Prostate gland (tissue), 2 donors: ENCODE measurements around the gene PGM1. TPM values are rescaled to one million over a fixed set of nuclear protein-coding genes. Genes with fewer than 3 reads are reported as not detected.

Source experiments
- DNase-seq: peaks from one replicate; pipeline ENCODE4 v3.0.0-alpha.2; 2019; ENCODE audit warnings: low spot score
- H3K27ac ChIP-seq, 2 donors: fragments of 200-600 bp; sonication (generic); 2 replicates each; pipeline ENCODE4 v1.5.1; 2017 to 2019
- H3K27me3 ChIP-seq: fragments of 200-600 bp; sonication (generic); replicated peaks from 2 replicates; pipeline ENCODE4 v1.5.1; 2019; ENCODE audit not compliant: insufficient read depth
- H3K36me3 ChIP-seq, 2 donors: fragments of 200-600 bp; sonication (generic); 1 replicate in 1 of 2; 2 replicates in 1 of 2; pipeline versions ENCODE4 v1.5.1 to v1.8.1; 2017 to 2019
- H3K4me1 ChIP-seq: fragments of 200-600 bp; sonication (generic); replicated peaks from 2 replicates; pipeline ENCODE4 v1.5.1; 2019
- H3K4me3 ChIP-seq, 2 donors: fragments of 200-600 bp; sonication (generic); 2 replicates each; pipeline ENCODE4 v1.5.1; 2017 to 2019
- H3K9me3 ChIP-seq: fragments of 200-600 bp; sonication (generic); 2 replicates; pipeline ENCODE4 v1.5.1; 2017
- POLR2A ChIP-seq: fragments of 450-650 bp; IDR thresholded peaks from one replicate; pipeline ENCODE4 v1.6.1; 2016; ENCODE audit warnings: antibody characterized with exemption, mild to moderate bottlenecking
- POLR2AphosphoS5 ChIP-seq: sonication (generic); formaldehyde crosslinking; IDR thresholded peaks from one replicate; pipeline ENCODE4 v1.6.1; 2017; ENCODE audit warnings: antibody characterized with exemption
- WGBS: methylation state at CpG from one replicate; pipeline ENCODE4 v1.1.5; 2018; 5-methylcytosine and 5-hydroxymethylcytosine counted together
- intact Hi-C: fragments of 100-400 bp; cut with DNase I; formaldehyde crosslinking; loops from one replicate; pipeline ENCODE4 v1.14.2; 2022
- total RNA-seq, 2 donors: library from RNA; depleted of rRNA; stranded (reverse); fragments of >200 nt; gene quantifications; one replicate each; pipeline ENCODE4 v1.1.0, GENCODE V29; 2016
- TF ChIP-seq, protein P1 (sequence below), 4 experiments: fragments of 200-600 bp in 2 of 4; fragments of 450-650 bp in 2 of 4; sonication (generic) in 2 of 4; IDR thresholded peaks; 1 replicate in 3 of 4; 2 replicates in 1 of 4; pipeline ENCODE4 v1.5.1; 2016 to 2019; ENCODE audit warnings: antibody characterized with exemption in 4 of 4, mild to moderate bottlenecking in 2 of 4, moderate library complexity in 2 of 4

The PGM1 gene
- 10 to 100 TPM; 49.5 to 54.7 TPM for total RNA-seq

DNA sequence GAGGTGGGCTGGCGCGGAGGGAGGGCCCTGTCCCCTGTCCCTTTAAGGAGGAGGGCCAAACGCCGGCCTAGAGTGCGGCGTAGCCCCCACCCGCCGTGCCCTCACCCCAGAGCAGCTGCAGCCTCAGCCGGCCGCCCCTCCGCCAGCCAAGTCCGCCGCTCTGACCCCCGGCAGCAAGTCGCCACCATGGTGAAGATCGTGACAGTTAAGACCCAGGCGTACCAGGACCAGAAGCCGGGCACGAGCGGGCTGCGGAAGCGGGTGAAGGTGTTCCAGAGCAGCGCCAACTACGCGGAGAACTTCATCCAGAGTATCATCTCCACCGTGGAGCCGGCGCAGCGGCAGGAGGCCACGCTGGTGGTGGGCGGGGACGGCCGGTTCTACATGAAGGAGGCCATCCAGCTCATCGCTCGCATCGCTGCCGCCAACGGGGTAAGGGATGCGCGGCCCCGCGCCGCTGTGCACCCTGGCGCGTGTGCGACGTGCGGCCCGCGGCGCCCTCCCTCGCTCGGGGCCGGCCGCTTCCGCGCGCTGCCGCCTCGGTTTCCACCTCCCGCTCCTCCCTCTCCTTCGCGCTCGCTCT lies at the start of gene PGM1:
Gene PGM1, plus strand, starts transcription at position 109 of the 583 bp plus-strand sequence. Its CDS starts 78 bp downstream, at position 187.
- intact Hi-C loops = no loop called here
- Histone ChIP-seq H3K9me3 (no peaks in the 10 kb centered on the region), H3K4me3 (peak within 1 kb of the TSS; percentile 79 to 83), H3K27ac (peak within 1 kb of the TSS; percentile 91 to 94), H3K27me3 (no peaks in the 10 kb centered on the region), H3K36me3 (no peaks in the 10 kb centered on the region), H3K4me1 (no peaks in the 10 kb centered on the region)
- WGBS = 0% methylated on average over 26 of the region's 64 CpGs
- TF ChIP-seq POLR2A = peak; percentile 59
- TF ChIP-seq POLR2AphosphoS5 = peak; percentile 4
- TF ChIP-seq, protein P1, sequence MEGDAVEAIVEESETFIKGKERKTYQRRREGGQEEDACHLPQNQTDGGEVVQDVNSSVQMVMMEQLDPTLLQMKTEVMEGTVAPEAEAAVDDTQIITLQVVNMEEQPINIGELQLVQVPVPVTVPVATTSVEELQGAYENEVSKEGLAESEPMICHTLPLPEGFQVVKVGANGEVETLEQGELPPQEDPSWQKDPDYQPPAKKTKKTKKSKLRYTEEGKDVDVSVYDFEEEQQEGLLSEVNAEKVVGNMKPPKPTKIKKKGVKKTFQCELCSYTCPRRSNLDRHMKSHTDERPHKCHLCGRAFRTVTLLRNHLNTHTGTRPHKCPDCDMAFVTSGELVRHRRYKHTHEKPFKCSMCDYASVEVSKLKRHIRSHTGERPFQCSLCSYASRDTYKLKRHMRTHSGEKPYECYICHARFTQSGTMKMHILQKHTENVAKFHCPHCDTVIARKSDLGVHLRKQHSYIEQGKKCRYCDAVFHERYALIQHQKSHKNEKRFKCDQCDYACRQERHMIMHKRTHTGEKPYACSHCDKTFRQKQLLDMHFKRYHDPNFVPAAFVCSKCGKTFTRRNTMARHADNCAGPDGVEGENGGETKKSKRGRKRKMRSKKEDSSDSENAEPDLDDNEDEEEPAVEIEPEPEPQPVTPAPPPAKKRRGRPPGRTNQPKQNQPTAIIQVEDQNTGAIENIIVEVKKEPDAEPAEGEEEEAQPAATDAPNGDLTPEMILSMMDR (IDR thresholded peaks at IDR 0.05) = no peak
- DNase-seq = peak; percentile 68

DNA sequence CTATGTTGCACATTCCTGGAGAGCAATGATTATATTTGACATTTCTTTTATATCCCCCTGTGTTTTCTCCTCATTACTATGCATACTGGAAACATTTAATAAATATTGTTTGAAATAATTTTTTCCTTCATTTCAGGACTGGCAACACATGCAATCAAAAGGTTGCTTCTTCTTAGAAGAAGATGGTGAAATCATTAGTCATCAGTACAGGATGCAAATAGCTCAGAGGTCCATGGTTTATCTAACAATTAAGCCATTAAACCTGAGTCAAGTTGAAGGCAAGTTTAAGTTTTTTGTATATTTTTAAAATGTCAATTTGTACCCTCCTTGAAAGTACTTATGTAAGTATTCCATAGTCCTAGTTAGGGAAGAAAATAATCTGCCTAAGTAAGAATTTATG lies 47.4 kb upstream of the PGM1 start:
- no peaks in the 10 kb centered on the region for H3K9me3 ChIP-seq
- H3K4me3 ChIP-seq = no peak overlapping the region
- no peaks in the 10 kb centered on the region for H3K36me3 ChIP-seq
- TF ChIP-seq POLR2A (no peak), POLR2AphosphoS5 (no peak)
- TF ChIP-seq, protein P1 (IDR thresholded peaks at IDR 0.05) = no peak
- no peaks in the 10 kb centered on the region for H3K4me1 ChIP-seq
- H3K27ac ChIP-seq = no peak overlapping the region
- H3K27me3 ChIP-seq = no peaks in the 10 kb centered on the region
- intact Hi-C loops = no loop called here
- no peak for DNase-seq

DNA sequence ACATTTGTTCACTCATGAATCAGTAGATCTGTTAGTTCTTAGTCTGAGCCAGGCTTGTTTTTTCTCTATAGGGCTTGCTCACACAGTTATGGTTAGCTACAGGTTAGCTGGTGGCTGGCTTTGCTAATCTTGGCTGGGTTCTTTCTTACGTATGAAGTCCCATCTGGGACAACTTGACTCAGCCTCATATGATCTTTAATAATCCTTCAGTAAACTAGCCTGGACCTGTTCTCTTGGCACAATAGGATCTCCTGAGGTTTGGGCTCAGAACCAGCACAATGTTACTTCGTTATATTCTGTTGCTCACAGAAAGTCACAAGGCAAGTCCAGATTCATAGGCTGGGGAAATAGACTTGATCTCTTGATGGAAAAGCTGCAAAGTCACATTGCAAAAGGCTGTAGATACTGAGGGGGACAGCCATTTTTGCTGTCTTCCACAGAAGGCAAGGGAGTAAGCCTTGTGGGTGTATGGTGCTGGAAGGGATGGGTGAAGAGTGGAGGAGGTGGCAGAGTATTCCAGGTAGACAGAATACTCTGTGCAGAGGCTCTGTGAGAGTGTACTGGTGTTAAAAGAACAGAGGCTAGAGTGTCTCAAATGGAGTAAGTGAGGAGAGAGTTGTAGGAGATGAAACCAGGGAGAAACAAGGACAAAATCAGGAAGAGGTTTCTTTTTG lies 45.5 kb upstream of the PGM1 start:
- H3K4me3 ChIP-seq = no peak overlapping the region
- TF ChIP-seq, protein P1 (IDR thresholded peaks at IDR 0.05) = no peak
- TF ChIP-seq POLR2AphosphoS5 = peak; percentile 92
- intact Hi-C loops = no loop called here
- no peaks in the 10 kb centered on the region for H3K36me3 ChIP-seq
- no peaks in the 10 kb centered on the region for H3K4me1 ChIP-seq
- DNase-seq = peak; percentile 75
- 43% methylated on average over 2 of the region's 2 CpGs for WGBS
- H3K27ac ChIP-seq = peak overlapping the region; percentile 58 to 69
- no peaks in the 10 kb centered on the region for H3K9me3 ChIP-seq
- no peaks in the 10 kb centered on the region for H3K27me3 ChIP-seq

DNA sequence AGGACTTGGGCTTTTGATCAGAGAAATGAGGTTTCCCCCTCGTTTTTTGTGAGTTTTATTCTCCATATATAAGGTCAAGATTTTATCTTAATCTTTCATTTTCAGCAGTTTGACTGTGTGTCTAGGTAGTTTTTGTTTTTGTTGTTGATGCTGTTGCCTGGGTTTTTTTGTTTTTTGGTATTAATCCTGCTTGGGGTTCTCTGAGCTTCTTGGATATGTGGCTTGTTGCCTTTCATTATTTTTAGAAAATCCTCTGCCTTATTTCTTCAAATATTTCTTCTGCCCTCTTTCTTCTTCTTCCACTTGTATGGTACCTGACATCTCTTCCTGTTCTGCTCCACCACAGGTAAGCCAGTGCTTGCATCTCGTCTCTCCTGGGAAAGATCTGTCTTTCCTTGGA lies 44.9 kb upstream of the PGM1 start:
- 81% methylated on average over 2 of the region's 2 CpGs for WGBS
- TF ChIP-seq, protein P1 (IDR thresholded peaks at IDR 0.05) = no peak
- TF ChIP-seq POLR2A (no peak), POLR2AphosphoS5 (no peak)
- Histone ChIP-seq H3K36me3 (no peaks in the 10 kb centered on the region), H3K4me3 (no peak overlapping the region), H3K27ac (peak overlapping the region; percentile 58 to 69), H3K9me3 (no peaks in the 10 kb centered on the region), H3K4me1 (no peaks in the 10 kb centered on the region), H3K27me3 (no peaks in the 10 kb centered on the region)
- intact Hi-C loops = no loop called here
- no peak for DNase-seq

DNA sequence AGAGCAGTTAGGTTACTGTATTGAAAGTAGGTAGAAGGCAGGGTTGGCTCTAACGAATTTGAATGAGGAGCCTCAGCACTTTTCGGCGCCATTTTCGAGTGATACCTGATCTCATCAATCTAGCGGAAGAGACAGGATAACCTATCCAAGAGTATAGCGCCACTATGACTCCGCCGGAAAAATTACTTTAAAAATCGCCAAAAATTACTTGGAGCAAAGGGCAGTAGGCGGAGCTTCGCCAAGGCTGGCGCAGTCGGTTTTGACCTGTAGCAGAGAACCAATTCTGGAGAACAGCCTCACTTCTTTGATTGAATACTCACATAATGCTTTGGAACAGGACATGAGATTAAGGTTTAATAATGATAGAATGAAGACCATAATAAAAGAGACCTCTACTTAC lies 44.3 kb upstream of the PGM1 start:
- H3K4me3 ChIP-seq = no peak overlapping the region
- no peaks in the 10 kb centered on the region for H3K4me1 ChIP-seq
- TF ChIP-seq POLR2AphosphoS5 = no peak
- TF ChIP-seq POLR2A = no peak
- TF ChIP-seq, protein P1 (IDR thresholded peaks at IDR 0.05) = no peak
- no peaks in the 10 kb centered on the region for H3K36me3 ChIP-seq
- H3K27ac ChIP-seq = no peak overlapping the region
- WGBS = 93% methylated on average over 13 of the region's 13 CpGs
- H3K27me3 ChIP-seq = no peaks in the 10 kb centered on the region
- H3K9me3 ChIP-seq = no peaks in the 10 kb centered on the region
- intact Hi-C loops = no loop called here
- DNase-seq = no peak
